Endothelial cell (in vitro differentiated cells): Measurements from ENCODE around the gene ADAT3. TPM values are rescaled to one million over a fixed set of nuclear protein-coding genes. Genes with fewer than 3 reads are reported as not detected.

ENCODE experiments used
- DNase-seq: peaks from one replicate; pipeline ENCODE4 v3.0.0; 2021; ENCODE audit warnings: low spot score
- H3K27ac Mint-ChIP-seq: one replicate; pipeline ENCODE4 v1.8.0; 2021; ENCODE audit warnings: mixed read lengths, inconsistent platforms; ENCODE audit not compliant: unreplicated experiment
- H3K27me3 Mint-ChIP-seq: one replicate; pipeline ENCODE4 v1.8.0; 2021; ENCODE audit warnings: mild to moderate bottlenecking, moderate library complexity, mixed read lengths, inconsistent platforms; ENCODE audit not compliant: unreplicated experiment
- H3K36me3 Mint-ChIP-seq: one replicate; pipeline ENCODE4 v1.8.0; 2021; ENCODE audit warnings: mild to moderate bottlenecking, low read depth, mixed read lengths, inconsistent platforms; ENCODE audit not compliant: unreplicated experiment
- H3K4me1 Mint-ChIP-seq: one replicate; pipeline ENCODE4 v1.8.0; 2021; ENCODE audit warnings: mild to moderate bottlenecking, mixed read lengths, inconsistent platforms; ENCODE audit not compliant: unreplicated experiment
- H3K4me3 Mint-ChIP-seq: one replicate; pipeline ENCODE4 v1.8.0; 2021; ENCODE audit warnings: mild to moderate bottlenecking, mixed read lengths, inconsistent platforms; ENCODE audit not compliant: unreplicated experiment
- H3K9me3 Mint-ChIP-seq: one replicate; pipeline ENCODE4 v1.8.0; 2021; ENCODE audit warnings: mixed read lengths, inconsistent platforms; ENCODE audit not compliant: unreplicated experiment
- total RNA-seq: library from RNA; stranded (reverse); fragmentation: NEBNext Ultra II Directional; extraction: Animal tissue kit (Norgen Biotek cat#: 25700); gene quantifications from one replicate; pipeline ENCODE4 v1.2.1, GENCODE V29; 2021; ENCODE audit not compliant: unreplicated experiment
- TF ChIP-seq, protein P1 (sequence below): fragments of 200-600 bp; sonication (generic); IDR thresholded peaks from one replicate; pipeline ENCODE4 v1.5.0; 2021; ENCODE audit warnings: antibody characterized with exemption; ENCODE audit not compliant: unreplicated experiment

ADAT3 gene
- total RNA-seq, 1 donor from 2014 or later = 10.5 TPM

DNA sequence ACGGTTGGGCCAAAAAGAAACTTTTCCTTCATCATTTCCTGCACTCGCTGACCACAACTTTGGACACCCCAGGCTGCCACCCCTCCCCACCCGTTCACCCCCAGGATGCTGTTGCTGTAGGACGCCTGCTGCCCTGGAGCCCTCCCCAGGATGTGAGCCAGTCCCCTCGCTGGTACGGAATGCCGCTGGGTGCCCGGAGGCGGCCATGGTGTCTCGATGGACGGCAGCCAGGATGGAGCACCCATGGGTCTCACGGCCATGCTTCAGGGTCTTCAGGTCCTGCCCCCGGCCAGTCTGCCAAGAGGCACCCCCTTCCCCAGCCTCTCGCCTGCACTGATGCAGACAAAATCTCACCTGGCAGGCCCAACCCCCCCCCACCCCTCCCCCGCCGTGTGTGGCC is 20.3 kb downstream of the ADAT3 start:
- H3K4me1 Mint-ChIP-seq = peaks cover 3% of the 10 kb centered on the region
- H3K36me3 Mint-ChIP-seq = peaks cover 7% of the 10 kb centered on the region
- no peak for DNase-seq
- H3K27me3 Mint-ChIP-seq = peaks cover 2% of the 10 kb centered on the region
- H3K27ac Mint-ChIP-seq = no peak overlapping the region
- no peaks in the 10 kb centered on the region for H3K9me3 Mint-ChIP-seq
- TF ChIP-seq, protein P1, sequence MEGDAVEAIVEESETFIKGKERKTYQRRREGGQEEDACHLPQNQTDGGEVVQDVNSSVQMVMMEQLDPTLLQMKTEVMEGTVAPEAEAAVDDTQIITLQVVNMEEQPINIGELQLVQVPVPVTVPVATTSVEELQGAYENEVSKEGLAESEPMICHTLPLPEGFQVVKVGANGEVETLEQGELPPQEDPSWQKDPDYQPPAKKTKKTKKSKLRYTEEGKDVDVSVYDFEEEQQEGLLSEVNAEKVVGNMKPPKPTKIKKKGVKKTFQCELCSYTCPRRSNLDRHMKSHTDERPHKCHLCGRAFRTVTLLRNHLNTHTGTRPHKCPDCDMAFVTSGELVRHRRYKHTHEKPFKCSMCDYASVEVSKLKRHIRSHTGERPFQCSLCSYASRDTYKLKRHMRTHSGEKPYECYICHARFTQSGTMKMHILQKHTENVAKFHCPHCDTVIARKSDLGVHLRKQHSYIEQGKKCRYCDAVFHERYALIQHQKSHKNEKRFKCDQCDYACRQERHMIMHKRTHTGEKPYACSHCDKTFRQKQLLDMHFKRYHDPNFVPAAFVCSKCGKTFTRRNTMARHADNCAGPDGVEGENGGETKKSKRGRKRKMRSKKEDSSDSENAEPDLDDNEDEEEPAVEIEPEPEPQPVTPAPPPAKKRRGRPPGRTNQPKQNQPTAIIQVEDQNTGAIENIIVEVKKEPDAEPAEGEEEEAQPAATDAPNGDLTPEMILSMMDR = no peak
- H3K4me3 Mint-ChIP-seq = no peak overlapping the region

DNA sequence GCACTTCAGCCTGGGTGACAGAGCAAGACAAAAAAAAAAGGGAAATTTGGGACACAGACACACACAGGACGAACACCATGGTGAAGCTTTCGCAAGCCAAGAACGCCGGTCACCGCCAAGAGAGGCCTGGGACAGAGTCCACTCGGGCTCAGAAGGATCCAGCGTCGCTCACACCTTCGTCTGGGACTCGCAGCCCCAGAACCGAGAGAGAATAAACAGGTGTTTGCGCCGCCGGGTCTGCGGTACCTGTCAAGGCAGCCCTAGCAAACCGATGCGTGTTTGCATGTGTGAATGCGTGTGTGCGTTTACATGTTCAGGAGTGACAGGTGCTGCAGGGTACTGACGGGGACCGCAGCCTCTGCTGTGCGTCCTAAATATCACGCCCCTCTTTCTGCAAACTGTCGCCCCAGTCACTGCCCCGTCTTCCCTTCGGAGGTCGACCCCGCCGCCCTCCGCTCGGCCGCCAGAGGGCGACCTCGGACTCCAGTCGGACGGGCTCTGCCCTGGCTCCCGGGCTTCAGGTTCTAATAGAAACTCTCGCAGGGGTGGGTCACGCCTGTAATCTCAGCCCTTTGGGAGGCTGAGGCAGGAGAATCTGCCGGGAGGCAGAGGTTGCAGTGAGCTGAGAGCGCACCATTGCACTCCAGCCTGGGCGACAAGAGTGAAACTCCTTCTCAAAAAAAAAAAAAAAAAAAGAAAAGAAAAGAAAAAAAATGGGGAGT is 24.0 kb downstream of the ADAT3 start:
- Mint-ChIP-seq H3K27ac (no peak overlapping the region), H3K36me3 (peaks cover 21% of the 10 kb centered on the region), H3K4me3 (peak overlapping the region; percentile 47), H3K27me3 (peaks cover 2% of the 10 kb centered on the region), H3K9me3 (no peaks in the 10 kb centered on the region), H3K4me1 (peaks cover 3% of the 10 kb centered on the region)
- TF ChIP-seq, protein P1 = peak; percentile 84
- peak; percentile 91 for DNase-seq

DNA sequence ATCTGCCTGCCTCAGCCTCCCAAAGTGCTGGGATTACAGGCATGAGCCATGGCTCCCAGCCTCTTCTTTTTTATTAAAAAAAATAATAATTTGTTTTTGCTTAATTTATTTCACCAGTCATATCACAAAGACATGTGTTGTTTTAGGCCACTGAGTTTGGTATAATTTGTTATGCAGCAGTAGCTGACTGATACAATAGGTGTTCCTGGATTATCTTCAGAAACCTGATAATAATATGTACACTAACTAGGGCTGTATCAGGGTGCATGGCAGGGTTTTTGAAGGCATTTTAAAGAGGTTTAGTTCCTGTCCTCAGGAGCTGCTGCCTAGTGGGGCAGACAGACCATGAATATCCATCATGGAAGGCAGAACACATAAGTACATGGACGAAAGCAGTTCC is 26.2 kb downstream of the ADAT3 start:
- no peak overlapping the region for H3K27ac Mint-ChIP-seq
- no peaks in the 10 kb centered on the region for H3K9me3 Mint-ChIP-seq
- peak overlapping the region; percentile 69 for H3K4me3 Mint-ChIP-seq
- H3K36me3 Mint-ChIP-seq = peaks cover 30% of the 10 kb centered on the region
- DNase-seq = no peak
- peaks cover 7% of the 10 kb centered on the region for H3K27me3 Mint-ChIP-seq
- TF ChIP-seq, protein P1 = no peak
- peaks cover 13% of the 10 kb centered on the region for H3K4me1 Mint-ChIP-seq

DNA sequence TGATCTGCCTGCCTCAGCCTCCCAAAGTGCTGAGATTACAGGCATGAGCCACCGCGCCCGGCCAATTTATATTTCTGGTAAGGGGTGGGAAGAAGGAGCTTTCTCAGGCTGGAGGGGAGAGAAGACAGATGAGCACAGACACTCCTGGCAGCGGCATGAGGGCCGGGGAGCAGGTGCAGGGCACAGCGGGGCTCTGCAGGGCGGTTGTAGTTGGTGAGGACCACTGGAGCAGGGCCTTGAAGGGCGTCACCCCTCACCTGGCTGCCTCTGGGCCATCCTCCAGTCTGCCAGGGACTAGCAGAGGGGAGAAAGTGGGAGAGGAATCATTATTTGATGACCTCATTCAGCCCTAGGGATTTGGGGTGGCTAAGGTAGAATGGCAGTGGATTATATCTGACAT is 27.2 kb downstream of the ADAT3 start:
- Mint-ChIP-seq H3K27me3 (peaks cover 7% of the 10 kb centered on the region), H3K36me3 (peaks cover 34% of the 10 kb centered on the region), H3K27ac (no peak overlapping the region), H3K4me3 (peak overlapping the region; percentile 42), H3K4me1 (peaks cover 16% of the 10 kb centered on the region), H3K9me3 (no peaks in the 10 kb centered on the region)
- DNase-seq = no peak
- TF ChIP-seq, protein P1 = no peak

DNA sequence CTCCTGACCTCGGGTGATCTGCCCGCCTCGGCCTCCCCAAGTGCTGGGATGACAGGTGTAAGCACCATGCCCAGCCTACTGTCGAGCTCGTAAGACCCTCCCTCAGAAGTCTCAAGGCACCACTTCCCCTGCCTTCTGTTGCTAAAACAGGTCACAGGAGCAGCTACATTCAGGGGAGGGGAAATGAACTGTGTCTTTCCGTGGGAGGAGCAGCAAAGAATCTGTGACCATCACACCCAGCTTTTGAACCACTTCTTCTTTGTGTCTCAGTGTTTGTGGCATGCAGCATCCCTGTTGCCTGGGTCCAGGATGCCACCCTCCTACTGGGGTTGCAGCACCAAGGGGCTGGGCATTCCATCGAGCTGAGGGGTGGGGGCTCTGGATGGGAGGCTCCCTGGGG is 28.0 kb downstream of the ADAT3 start:
- H3K27me3 Mint-ChIP-seq = peaks cover 7% of the 10 kb centered on the region
- DNase-seq = no peak
- TF ChIP-seq, protein P1 = no peak
- H3K27ac Mint-ChIP-seq = no peak overlapping the region
- peaks cover 16% of the 10 kb centered on the region for H3K4me1 Mint-ChIP-seq
- peaks cover 31% of the 10 kb centered on the region for H3K36me3 Mint-ChIP-seq
- no peak overlapping the region for H3K4me3 Mint-ChIP-seq
- H3K9me3 Mint-ChIP-seq = no peaks in the 10 kb centered on the region
